ENCODE measurements around the gene RTP5.
A peak's percentile ranks its signal among the peaks of the same experiment; 100 is the strongest.
"Not testable (repeated sequence)": the region's sequence is repeated elsewhere in the genome, so short reads cannot be mapped to it uniquely, and the experiment has no call there.

RTP5 gene

GRCh38 chr2:241869087-241869961 lies at the start of gene RTP5:
TSS of gene RTP5 (plus strand) at chr2:241869729. CDS start at chr2:241869757, 28 bp downstream.
- peaks cover 11% of the 10 kb centered on the region for H3K36me3 Mint-ChIP-seq (ENCODE audit: low read depth)
- H3K4me1 Mint-ChIP-seq (ENCODE audit: low read depth) = peaks cover 60% of the 10 kb centered on the region
- peaks cover 17% of the 10 kb centered on the region for H3K27me3 Mint-ChIP-seq
- no peak within 1 kb of the TSS for H3K27ac Mint-ChIP-seq
- H3K9me3 Mint-ChIP-seq = peaks cover 9% of the 10 kb centered on the region
- H3K4me3 Mint-ChIP-seq = peak within 1 kb of the TSS; percentile 23

- H3K4me1 Mint-ChIP-seq (ENCODE audit: low read depth); H3K27ac Mint-ChIP-seq; H3K4me3 Mint-ChIP-seq: not testable (repeated sequence)
These were observed 49.4 kb upstream of the RTP5 start for GRCh38 chr2:241819947-241820624.

GRCh38 chr2:241820625-241821384 lies 48.7 kb upstream of the RTP5 start:
- H3K36me3 Mint-ChIP-seq (ENCODE audit: low read depth) = no peaks in the 10 kb centered on the region
- H3K9me3 Mint-ChIP-seq = peaks cover 8% of the 10 kb centered on the region
- H3K4me1 Mint-ChIP-seq (ENCODE audit: low read depth) = peaks cover 7% of the 10 kb centered on the region
- H3K27ac Mint-ChIP-seq = no peak overlapping the region
- peaks cover 22% of the 10 kb centered on the region for H3K27me3 Mint-ChIP-seq
- no peak overlapping the region for H3K4me3 Mint-ChIP-seq

More at GRCh38 chr2:241819947-241820624, 49.4 kb upstream of the RTP5 start:
- not testable (repeated sequence) for H3K9me3 Mint-ChIP-seq; H3K36me3 Mint-ChIP-seq (ENCODE audit: low read depth)
- peaks cover 18% of the 10 kb centered on the region for H3K27me3 Mint-ChIP-seq

GRCh38 chr2:241821460-241822263 lies 47.9 kb upstream of the RTP5 start:
- Mint-ChIP-seq H3K36me3 (ENCODE audit: low read depth) (no peaks in the 10 kb centered on the region), H3K27me3 (peaks cover 29% of the 10 kb centered on the region), H3K4me3 (no peak overlapping the region), H3K9me3 (peaks cover 10% of the 10 kb centered on the region), H3K4me1 (ENCODE audit: low read depth) (peaks cover 7% of the 10 kb centered on the region), H3K27ac (no peak overlapping the region)

GRCh38 chr2:241822264-241822623 lies 47.3 kb upstream of the RTP5 start:
- peak overlapping the region; percentile 8 for H3K27ac Mint-ChIP-seq
- H3K27me3 Mint-ChIP-seq = peaks cover 32% of the 10 kb centered on the region
- H3K9me3 Mint-ChIP-seq = peaks cover 12% of the 10 kb centered on the region
- H3K4me1 Mint-ChIP-seq (ENCODE audit: low read depth) = peaks cover 6% of the 10 kb centered on the region
- H3K36me3 Mint-ChIP-seq (ENCODE audit: low read depth) = no peaks in the 10 kb centered on the region
- no peak overlapping the region for H3K4me3 Mint-ChIP-seq

GRCh38 chr2:241823531-241824437 lies 45.7 kb upstream of the RTP5 start:
- not testable (repeated sequence) for H3K4me1 Mint-ChIP-seq (ENCODE audit: low read depth); H3K4me3 Mint-ChIP-seq; H3K36me3 Mint-ChIP-seq (ENCODE audit: low read depth)
- peaks cover 16% of the 10 kb centered on the region for H3K9me3 Mint-ChIP-seq
- H3K27me3 Mint-ChIP-seq = peaks cover 42% of the 10 kb centered on the region
- peak overlapping the region; percentile 59 for H3K27ac Mint-ChIP-seq

DNA sequence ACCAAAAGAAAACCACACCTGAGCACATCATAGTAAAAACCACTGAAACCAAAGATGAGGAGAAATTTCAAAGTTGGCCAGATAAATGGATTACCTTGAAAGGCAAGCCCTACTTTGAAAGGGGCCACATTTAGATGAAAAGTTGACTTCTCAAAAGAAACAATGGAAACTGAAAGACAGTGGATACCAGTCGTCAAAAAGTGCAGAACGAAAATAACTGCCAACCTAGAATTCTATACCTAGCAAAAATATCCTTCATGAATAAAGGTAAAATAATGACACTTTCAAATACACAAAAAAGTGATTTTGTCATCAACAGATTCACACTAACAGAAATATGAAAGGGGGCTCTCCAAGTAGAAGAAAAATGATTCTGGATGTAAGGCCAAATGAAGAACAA lies 42.1 kb upstream of the RTP5 start:
- Mint-ChIP-seq H3K4me3 (no peak overlapping the region), H3K27me3 (peaks cover 57% of the 10 kb centered on the region), H3K27ac (no peak overlapping the region), H3K36me3 (ENCODE audit: low read depth) (no peaks in the 10 kb centered on the region), H3K9me3 (peaks cover 16% of the 10 kb centered on the region), H3K4me1 (ENCODE audit: low read depth) (no peaks in the 10 kb centered on the region)

DNA sequence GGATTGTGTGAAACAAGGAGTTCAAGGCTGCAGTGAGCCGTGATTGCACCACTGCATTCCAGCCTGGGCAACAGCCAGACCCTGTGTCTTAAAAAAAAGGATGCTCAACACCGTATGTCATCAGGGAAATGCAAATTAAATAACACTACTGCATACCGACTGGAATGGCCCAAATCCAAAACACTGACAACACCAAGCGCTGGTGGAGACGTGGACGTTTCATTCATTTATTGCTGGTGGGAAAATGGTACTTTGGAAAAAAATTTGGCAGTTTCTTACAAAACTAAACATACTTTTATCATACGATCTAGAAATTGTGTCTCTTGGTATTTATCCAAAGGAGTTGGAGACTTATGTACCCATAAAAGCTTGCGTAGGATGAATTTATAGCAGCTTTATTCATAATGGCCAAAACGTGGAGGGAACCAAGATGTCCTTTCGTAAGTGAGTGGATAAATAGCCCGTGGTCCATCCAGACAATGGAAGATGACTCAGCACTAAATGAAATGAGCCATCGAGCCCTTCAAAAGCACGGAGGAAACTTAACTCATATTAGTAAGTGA lies 36.3 kb upstream of the RTP5 start:
- Mint-ChIP-seq H3K36me3 (ENCODE audit: low read depth) (no peaks in the 10 kb centered on the region), H3K9me3 (peaks cover 9% of the 10 kb centered on the region), H3K27me3 (peaks cover 46% of the 10 kb centered on the region), H3K4me3 (no peak overlapping the region), H3K4me1 (ENCODE audit: low read depth) (peaks cover 8% of the 10 kb centered on the region), H3K27ac (no peak overlapping the region)

DNA sequence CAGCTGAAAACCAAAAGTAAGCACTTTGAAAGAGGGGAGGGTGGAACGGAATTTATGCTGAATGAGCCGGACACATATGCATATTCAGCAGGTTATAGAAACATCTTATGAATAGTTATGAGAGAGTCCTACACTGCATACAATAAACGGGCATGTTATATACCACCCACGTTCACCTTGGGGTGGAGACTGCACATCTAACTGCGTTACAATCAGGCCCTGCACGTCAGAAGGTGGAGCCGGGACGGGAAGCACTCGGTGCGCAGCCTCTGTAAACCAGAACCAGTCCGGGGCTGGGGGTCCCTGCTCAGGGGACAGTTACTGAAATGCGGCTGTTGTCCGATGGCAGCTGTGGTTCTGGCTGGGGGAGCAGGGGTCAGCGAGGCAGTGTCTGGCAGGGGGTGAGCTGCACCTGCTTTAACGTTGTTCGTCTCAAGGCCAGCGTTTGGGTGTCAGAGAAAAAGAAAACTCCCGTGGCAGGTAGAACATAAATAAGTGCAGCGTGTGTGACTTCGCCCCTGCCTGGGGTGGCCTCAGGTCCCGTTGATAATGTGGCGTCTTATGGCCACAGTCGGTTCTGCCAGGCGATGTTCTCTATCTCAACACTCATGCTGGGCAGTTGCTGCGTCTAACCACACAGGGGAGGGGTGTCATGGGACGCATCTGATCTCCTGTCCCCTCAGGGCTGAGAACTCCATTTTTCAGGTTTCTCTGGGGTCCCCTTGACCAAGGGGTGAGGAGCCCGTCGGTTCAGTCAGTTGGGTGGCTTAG lies 35.6 kb upstream of the RTP5 start:
- H3K27me3 Mint-ChIP-seq = peaks cover 51% of the 10 kb centered on the region
- not testable (repeated sequence) for H3K4me3 Mint-ChIP-seq; H3K36me3 Mint-ChIP-seq (ENCODE audit: low read depth); H3K9me3 Mint-ChIP-seq; H3K27ac Mint-ChIP-seq
- peaks cover 14% of the 10 kb centered on the region for H3K4me1 Mint-ChIP-seq (ENCODE audit: low read depth)

DNA sequence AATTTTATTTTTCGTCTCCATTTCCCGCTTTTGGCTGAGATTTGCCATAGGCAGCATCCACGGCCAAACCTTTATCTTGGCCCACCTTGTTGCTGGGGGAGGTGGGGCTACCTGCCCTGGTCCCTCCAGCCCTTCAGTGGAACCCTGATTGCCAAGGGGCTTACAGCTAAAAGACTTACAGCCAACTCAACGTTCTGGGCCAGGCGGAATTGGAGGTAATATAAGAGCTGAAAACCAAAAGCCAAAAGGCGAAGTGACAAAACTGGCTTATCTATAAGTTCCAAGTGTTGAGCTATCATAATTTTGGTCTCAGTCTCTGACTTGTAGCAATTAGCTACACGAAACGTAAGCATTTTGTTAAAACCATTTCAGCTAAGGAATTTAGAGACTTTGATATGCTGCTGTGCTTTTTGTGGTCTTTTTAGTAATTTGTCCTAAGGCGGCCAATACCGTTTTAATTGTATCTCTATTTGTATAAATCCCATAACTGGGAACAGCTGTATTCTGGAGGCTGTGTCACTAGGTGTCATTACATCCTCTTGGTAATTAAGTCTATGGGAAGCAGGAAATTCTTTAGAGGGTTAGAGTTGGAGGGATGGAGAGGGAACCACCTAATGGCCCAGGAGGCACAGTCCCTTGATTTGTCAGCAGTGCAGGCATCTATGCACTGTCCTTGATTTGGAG lies 34.9 kb upstream of the RTP5 start:
- Mint-ChIP-seq H3K27ac (no peak overlapping the region), H3K4me1 (ENCODE audit: low read depth) (peaks cover 14% of the 10 kb centered on the region), H3K27me3 (peaks cover 51% of the 10 kb centered on the region), H3K4me3 (no peak overlapping the region), H3K9me3 (peaks cover 7% of the 10 kb centered on the region), H3K36me3 (ENCODE audit: low read depth) (no peaks in the 10 kb centered on the region)

- Mint-ChIP-seq H3K27me3 (peaks cover 45% of the 10 kb centered on the region), H3K9me3 (peaks cover 7% of the 10 kb centered on the region), H3K4me1 (ENCODE audit: low read depth) (peaks cover 14% of the 10 kb centered on the region), H3K36me3 (ENCODE audit: low read depth) (no peaks in the 10 kb centered on the region), H3K27ac (no peak overlapping the region), H3K4me3 (no peak overlapping the region)
These were observed 33.9 kb upstream of the RTP5 start for GRCh38 chr2:241835611-241836010.

GRCh38 chr2:241836292-241836691 lies 33.2 kb upstream of the RTP5 start:
- Mint-ChIP-seq H3K4me1 (ENCODE audit: low read depth) (peaks cover 14% of the 10 kb centered on the region), H3K4me3 (no peak overlapping the region), H3K27ac (no peak overlapping the region), H3K36me3 (ENCODE audit: low read depth) (no peaks in the 10 kb centered on the region), H3K27me3 (peaks cover 41% of the 10 kb centered on the region), H3K9me3 (peaks cover 7% of the 10 kb centered on the region)

Data from stimulated activated naive CD8-positive, alpha-beta T cell treated with anti-CD3 and anti-CD28 coated beads, Interleukin-15, Interleukin-2, amounts not matched to agents 100 ng/mL and 50 ng/mL, for 24 hours (primary cell).